HG03521 (cell line): Measurements from ENCODE around the gene BRPF3.

Source experiments
- ATAC-seq: cut with Tn5 transposase; IDR thresholded peaks from one replicate; pipeline ENCODE4 v1.9.1; 2021; ENCODE audit warnings: mild to moderate bottlenecking, moderate library complexity; ENCODE audit not compliant: unreplicated experiment

The BRPF3 gene

DNA sequence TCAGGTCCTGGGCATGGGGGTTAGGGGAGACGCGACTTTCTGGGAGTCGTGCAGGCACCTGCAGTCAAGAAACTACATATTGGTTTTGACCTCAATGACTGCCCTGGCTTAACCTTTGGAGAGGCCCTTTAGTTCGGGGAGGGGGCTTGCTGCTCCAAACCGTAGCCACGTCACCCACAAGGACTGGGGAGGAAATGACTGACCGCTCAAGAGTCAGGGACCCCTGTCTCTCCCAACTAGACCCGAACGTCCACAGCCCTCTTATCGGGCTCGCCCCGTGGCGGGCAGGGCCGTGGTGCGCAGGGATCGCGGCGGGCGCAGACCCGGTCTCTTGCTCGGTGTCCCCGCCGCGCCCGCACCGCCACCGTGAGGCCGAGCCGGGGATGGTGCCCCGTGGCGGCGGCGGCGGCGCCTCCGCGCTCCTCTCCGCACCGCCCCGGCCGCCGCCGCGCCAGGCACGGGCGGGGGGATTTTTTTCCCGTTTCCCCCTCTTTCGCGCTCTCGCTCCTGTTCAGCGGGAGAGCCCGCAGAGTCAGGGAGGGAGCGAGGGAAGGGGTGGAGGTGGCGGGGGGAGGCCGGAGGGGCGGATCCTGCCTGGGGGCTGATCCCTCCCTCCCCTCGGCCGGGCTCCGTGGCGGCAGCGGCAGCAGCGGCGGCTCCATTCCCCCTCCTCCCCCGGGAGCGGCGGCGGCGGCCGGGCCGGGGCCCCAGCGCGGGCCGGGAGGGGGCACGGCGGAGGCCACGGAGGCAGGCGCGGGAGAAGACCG is at the start of gene BRPF3:
Gene BRPF3, plus strand, starts transcription at position 632 of the 767 bp plus-strand sequence. CDS start 3,579 bp downstream, outside the sequence.
- ATAC-seq, result peak; percentile 45

DNA sequence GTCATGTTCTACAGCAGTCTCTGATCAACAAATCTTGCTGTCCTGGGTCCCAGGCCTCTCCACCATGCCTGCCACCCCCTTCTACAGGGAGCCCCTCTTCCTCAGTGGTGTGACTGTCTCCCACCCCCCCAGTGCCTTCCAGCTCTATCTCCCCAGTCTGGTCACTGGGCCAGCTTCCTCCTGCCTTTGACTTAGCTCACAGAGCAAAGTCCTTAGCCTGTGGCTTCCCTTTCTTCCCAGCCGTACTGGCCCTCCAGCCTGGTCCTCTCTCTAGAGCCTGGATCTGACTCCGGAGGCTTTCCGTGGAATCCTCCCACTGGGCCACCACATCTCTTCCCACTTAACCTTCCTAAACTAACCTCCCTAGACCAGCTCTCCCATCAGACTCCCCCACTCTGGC is 49.2 kb upstream of the BRPF3 start:
- ATAC-seq, result no peak

DNA sequence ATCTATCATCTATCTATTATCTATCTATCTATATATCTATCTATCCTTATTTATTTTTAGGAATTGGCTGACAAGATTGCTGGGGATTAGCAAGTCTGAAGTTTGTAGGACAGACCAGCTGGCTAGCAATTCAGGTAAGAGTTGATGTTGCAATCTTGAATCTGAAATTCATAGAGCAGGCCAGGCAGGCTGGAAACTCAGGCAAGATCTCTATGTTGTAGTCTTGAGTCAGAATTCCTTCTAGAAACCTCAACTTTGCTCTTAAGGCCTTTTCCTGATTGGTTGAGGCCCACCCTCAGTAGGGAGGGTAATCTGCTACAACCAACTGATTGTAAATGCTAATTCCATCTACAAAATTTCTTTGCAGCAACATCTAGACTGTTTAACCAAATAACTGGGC is 47.1 kb upstream of the BRPF3 start:
- no peak for ATAC-seq

DNA sequence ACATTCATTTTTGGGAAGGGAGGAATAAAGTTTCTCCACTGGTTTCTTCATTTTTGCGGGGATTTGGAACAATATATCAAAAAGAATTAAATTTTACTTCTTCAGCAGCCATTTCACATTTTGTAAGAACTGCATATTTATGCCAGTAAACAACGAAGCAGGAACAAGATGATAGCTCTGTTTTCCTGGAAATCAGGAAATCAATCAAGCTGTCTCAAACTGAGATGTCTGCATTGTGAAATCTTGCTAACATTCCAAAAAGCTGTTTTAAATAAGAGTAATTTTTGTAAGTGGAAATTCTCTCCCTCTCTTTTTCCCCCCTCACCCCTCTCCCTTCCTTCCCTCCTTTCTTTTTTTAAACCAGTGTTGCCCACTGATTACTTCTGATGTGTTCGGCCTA is 46.3 kb upstream of the BRPF3 start:
- no peak for ATAC-seq

DNA sequence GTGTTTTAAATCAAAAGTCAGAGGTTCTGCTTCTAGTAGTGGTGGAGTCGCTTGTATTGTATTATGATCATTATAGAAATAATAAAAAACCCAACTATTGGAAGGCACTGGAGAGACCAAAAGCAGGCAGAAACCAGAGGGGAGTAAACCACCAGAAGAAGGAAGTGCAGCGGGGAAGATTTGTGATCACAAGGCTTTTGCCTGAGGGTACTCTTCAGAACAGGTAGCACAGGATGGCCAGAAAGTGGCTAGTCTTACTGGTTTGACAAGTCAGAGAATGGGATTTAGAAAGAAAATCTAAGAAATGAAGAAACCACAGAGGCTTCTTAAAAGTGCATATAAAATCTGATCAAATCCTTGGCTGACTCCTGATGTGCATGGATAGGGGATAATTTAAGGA is 42.3 kb upstream of the BRPF3 start:
- ATAC-seq, result no peak

DNA sequence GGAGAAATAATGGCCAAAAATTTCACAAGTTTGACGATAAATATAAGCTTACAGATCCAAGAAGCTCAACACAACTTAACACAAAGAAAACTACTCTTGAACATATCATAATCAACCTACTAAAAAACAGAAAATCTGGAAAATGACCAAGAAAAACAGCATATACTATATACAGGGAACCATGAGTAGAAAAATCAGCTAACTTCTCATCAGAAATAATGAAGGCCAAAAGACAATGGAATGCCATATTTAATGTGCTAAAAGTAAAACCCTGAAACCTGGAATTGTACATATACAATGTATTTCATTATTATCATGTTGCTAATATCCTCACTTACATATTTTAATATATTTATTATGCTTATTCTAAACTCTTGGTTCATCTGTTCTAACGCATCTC is 40.9 kb upstream of the BRPF3 start:
- ATAC-seq, result no peak

DNA sequence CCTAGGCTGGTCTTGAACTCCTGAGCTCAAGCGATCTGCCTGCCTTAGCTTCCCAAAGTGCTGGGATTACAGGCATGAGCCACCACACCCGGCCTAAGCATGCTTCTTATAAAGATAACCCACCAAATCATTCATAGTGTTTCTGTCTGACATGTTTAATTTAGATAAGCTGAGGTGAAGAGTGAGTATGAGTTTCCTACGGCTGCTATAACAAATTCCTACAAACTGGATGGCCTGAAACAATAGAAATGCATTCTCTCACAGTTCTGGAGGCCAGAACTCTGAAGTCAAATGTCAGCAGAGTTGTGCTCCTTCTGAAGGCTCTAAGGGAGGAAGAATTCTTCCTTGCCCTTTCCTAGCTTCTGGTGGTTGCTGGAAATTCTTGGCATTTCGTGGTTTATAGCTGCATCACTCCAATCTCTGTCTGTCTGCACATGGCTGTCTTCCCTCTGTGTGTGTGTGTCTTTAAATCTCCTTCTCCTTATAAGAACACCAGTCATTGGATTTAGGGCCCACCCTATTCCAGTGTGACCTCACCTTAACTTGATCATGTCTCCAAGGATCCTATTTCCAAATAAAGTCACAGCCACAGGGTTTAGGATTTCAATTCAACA is 36.3 kb upstream of the BRPF3 start:
- ATAC-seq, result no peak

DNA sequence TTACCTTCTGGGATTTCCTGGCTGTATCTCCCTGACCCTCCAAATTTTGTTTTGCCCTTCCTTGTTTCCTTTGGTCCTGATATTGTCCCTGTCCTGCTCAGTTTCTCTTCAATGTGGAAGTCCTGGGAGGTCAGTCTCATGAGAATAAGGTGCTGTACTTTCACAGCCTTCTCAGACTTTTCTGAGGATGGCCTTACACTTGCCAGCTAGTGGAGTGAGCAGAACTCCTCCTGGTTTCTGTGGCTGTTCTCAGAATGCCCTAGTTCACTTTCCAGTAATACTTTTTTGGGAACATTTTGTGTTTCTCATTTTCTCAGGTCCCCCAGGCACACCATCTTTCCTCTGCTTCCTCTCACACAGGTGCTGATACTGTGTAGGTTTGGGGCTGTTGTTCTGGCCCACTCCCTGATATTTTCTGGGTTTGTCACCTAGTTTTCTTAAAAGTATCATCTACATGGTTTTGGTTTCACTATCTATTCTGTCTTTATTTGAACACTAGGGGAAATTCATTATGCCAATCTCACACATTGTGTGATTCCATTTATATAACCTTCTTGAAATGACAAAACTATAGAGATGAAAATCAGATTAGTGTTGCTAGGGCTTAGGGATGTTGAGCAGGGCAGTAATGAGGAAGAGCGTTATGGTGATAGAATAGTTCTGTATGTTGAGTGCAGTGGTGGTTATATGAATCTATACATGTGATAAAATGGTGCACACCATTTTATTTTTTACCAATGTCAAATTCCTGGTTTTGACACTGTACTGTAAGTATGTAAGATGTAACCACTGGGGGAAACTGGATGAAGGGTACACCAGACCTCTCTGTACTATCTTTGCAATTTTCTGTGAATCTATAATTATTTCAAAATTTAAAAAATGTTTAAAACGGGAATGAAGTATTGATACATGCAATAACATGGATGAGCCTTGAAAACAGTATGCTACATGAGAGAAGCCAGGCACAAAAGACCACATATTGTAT is 27.2 kb upstream of the BRPF3 start:
- ATAC-seq, result no peak

DNA sequence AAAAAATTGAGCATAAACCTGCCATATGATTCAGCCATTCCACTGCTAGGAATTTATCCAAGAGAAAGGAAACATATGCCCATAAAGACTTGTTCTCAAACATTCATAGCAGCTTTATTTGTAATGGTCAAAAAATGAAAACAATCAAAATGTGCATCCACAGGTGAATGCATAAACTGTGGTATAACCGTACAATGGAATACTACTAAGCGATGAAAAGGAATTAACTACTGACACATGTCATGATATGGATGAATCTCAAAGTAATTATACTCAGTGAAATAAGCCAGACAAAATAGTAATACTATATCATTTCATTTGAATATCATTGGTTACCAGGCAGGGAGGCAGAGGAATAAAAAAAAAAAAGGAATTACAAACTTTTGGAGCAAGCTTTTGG is 25.8 kb upstream of the BRPF3 start:
- ATAC-seq, result no peak

DNA sequence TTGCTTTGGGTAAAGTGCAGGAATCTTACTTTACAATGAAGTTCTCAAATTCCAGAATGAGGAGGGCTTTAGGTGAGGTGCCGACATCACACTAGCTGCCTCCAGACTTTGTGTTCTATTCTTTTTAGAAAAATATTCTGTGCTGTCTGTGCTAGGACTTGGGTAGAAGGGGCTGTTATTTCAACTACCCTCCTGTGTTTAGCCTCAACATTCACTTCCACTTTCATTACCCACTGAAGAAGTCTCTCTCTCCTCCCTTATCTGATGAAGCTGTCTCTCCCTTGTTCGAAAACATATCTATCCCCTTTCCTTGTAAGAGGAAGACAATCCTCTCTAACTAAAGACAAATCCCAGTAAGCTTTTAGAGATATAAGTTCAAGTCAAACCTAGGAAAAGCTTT is 25.0 kb upstream of the BRPF3 start:
- ATAC-seq, result no peak

DNA sequence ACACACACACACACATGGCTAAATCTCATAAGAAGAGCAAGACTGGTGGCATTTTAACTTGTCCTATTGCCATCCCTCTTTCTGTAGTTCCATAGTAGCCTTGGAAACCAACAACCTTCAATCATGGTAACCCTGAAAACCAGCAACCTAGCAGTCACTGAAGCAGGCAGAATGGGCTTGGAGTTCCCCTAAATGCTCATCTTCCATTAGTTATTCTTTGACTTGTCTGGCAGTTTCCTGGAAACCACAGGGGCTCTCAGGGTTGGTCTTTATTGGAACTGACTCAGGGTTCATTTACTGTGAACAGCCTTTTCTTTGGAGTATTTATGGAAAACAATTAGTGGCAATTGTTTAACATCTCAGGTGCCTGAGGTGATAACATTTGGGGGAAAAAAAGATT is 19.4 kb upstream of the BRPF3 start:
- ATAC-seq, result no peak

DNA sequence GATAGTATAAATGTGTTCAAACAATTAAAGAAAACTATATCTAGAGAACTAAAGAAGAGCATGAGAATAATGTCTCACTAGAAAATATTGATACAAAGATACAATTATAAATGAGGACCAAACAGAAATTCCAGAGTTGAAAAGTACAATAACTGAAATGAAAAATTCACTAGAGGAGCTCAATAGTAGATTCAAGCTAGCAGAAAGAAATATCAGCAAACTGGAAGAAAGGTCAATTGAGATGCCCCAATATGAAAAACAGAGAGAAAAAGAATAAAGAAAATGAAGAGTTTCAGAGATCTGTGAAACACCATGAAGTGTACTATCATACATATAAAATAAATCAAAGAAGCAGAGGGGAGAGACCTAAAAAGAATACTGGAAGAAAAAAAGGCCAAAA is 18.0 kb upstream of the BRPF3 start:
- ATAC-seq, result no peak

DNA sequence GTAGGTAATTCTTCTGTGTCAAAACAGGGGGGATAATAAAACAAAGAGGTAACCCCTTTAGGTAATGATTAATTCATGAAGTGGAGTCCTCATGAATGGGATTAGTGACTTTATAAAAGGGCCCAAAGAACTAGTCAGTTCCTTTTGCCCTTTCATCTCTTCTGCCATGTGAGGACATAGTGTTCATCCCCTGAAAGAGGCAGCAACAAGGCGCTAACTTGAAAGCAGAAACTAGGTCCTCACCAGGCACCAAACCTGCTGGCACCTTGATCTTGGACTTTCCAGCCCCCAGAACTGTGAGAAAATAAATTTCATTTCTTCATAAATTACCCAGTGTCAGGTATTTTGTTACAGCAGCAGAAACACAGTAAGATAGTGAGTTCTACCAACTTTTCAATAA is 16.4 kb upstream of the BRPF3 start:
- no peak for ATAC-seq

DNA sequence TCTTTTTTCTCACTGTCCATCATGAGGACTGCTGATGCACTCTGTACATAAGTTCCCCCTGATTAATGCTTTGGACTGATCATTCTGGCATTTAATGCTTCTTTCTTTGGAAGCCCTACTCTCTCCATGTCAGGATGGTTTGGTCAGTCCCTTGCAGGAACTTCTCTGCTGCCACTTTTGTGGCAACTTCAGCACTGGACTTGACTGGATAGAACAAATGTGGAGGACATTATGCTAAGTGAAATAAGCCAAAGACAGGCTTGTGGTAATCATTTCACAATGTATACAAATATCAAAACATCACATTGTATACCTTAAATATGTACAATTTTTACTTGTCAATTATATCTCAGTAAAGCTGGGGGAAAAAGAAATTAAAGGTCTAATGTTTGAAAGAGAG is 12.2 kb upstream of the BRPF3 start:
- no peak for ATAC-seq

DNA sequence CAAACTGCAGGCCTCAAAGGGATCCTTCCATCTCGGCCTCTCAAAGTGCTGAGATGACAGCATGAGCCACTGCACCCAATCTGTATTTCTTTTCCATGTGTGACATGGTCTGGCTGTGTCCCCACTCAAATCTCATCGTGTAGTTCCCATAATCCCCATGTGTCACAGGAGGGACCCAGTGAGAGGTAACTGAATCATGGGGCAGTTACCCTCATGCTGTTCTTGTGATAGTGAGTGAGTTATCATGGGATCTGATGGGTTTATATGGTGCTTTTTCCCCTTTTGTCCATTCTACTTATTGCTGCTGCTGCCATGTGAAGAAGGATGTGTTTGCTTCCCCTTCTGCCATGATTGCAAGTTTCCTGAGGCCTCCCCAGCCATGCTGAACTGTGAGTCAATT is 10.3 kb upstream of the BRPF3 start:
- no peak for ATAC-seq

DNA sequence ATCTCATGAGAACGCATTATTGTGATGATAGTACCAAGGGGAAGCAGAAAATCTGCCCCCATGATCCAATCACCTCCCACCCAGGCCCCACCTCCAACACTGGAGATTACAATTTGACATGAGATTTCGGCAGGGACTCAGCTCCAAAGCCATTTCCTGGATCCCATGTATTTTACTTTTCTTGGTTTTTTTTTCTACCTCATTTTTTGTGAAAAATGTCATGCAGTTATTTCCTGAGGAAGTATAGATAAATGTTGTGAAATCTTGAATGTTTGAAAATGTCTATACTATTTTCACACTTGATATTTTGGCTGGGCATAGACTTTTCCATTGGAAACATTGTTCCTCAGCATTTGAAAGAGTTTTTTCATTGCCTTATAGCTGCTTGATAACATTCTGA is 9.1 kb upstream of the BRPF3 start:
- no peak for ATAC-seq

DNA sequence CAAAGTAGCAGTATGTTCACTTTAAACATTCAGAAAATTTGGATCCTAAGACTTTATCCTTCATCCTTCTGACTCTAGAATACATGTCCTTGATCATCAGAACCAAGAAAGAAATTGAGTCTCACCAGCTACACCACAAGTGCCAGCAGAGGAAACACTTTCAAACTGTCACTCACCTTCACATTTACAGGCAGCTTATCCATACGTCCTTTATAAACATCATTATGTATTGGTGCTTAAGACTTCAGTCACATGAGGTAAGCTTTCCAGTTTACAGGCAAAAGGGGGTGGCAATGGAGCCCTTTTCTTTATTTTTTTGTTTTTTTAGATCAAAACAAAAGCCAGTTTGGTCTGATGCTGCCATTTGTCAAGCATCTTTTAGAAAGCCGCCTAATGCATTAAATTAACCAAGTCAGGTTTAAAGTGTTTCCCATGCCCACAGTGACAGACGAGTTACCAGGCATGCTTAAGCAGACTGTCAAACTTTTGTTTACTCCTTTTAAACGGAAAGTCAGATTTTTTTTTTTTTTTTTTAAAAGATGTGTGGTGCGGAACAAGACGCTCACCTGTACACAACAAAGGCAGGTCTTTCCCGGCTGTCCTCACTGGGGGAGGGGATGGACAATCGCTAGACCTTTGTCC is 952 bp upstream of the BRPF3 start:
- no peak for ATAC-seq

DNA sequence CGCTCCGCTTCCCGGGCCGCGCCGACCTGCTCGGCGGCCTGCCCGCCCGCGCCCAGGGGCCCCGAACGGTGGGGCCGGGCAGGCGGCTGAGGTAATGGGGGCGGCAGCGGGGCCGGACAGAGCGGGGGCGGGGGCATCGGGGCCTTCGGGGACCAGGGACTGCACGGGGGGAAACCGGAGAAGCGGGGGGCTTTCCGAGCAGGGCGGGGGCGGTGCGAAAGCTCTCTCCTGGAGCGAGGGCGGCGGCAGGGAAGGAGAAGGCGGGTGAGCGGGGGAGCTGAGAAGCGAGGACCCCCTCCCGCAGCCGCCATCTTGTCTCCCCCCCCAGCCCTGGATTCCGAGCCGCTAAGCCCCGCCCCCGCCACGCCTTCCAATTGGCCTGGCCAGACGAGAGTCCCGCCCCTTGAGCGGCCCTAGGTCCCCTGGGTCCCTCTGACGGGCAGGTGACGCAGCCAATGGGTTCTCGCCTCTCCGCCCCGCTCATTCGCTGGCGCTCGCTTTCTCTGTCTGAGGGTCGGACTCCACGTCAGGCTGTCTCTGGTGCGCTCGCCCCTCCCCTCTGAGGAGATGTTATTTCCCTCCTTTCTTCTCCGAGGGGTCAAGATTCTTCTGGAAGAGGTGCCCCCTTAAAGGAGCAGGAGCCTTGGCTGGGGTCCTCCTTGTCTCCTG is 470 bp downstream of the BRPF3 start:
- peak; percentile 83 for ATAC-seq

DNA sequence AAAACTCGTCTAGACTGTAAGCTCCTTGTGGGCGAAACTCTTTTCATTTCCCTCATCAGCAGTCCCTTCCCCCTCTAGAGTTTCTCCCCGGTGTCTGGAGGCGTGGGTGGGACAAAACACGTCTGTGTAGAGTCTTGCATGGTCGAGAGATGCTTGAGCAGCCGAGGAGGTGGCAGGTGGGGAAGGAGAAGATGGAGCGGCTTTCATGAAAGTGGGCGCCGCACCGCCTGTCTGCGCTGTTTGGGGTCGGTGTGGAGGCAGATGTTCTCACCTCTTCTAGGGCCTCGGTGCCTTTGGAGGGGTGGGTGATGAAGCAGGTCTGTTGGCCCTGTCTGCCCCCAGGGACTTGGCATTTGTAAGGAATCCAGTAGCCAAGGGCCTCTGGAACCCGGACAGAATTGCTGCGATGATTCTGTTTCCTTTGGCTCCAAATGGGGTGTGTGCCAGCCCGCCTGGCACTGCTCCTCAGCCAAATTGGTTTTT is 1.2 kb downstream of the BRPF3 start:
- no peak for ATAC-seq

DNA sequence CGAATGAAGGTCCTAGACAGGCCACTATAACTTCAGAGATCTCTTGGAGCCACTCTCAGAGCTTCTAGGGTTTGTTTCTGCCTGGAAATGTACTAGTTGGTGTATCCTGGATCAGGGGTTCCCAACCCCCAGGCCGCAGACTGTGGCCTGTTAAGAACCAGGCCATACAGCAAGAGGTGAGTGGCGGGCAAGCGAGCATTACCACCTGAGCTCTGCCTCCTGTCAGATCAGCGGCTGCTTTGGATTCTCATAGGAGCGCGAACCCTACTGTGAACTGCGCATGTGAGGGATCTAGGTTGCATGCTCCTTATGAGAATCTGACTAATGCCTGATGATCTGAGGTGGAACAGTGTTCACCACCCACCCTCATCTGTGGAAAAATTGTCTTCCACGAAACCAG is 2.4 kb downstream of the BRPF3 start:
- no peak for ATAC-seq
